ENCODE data around the gene PRKG1.
"Not testable (repeated sequence)": the region's sequence is repeated elsewhere in the genome, so short reads cannot be mapped to it uniquely, and the experiment has no call there.

PRKG1 gene

DNA sequence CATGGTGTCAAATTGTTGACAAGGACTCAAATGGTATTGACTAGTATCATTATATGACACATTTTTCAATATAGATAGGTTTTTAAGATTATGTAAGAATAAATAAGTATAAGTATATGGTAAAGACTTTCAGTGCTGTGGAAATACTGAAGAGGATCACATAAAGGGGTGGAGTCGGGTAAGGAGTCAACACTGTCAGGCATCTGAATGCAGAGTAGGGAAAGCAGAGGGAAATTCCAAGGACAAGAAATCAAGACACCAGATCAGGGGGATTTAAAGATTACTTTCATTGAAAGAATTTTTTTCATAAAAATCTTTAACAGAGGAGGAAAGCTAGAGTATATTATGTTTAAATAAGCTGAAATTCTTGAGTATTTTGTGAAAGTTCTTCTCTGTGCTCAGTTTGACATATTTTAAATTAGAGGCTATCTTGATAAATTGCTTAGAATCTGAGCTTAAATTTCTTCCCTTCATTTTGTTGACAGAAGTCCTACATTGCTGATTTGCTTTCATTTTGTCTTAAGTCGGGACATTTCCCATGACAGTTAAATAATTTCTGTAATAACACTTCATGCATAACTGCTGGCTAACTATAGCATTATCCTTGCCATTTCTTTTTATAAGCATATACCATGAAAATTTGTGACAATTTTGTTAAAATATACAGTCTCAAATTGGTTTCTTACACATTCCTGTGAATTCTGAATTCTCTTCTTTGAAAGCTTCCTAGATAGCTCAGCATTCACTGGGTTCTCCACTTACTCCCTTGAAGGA is 244.3 kb downstream of the PRKG1 start:
- Histone ChIP-seq H3K9me3 (replicated peaks; ENCODE audit: low read length) (no peaks in the 10 kb centered on the region), H3K9ac (ENCODE audit: low read depth, low read length) (no peak overlapping the region), H3K36me3 (ENCODE audit: insufficient read depth, low read length) (no peaks in the 10 kb centered on the region), H3K4me2 (ENCODE audit: low read length) (no peak overlapping the region), H3K4me1 (ENCODE audit: control insufficient read depth, insufficient read depth, low read length) (peaks cover 11% of the 10 kb centered on the region), H3K27me3 (ENCODE audit: control insufficient read depth, insufficient read depth, low read length) (no peaks in the 10 kb centered on the region), H3K4me3 (ENCODE audit: low read length) (no peak overlapping the region)

DNA sequence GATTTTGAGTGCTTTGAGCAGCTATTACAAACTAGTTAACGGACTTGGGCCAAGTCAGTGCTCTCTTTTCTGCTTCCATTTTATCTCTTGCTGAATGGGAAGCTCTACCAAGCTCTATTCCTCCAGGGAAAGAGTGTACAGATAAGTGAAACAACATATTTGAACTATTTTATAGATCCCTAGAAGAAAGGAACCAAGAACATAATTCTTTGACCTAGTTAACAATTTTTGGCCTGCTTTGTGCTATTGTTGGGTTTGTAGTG is 244.8 kb downstream of the PRKG1 start:
- Histone ChIP-seq H3K9me3 (replicated peaks; ENCODE audit: low read length) (no peaks in the 10 kb centered on the region), H3K27me3 (ENCODE audit: control insufficient read depth, insufficient read depth, low read length) (no peaks in the 10 kb centered on the region), H3K36me3 (ENCODE audit: insufficient read depth, low read length) (no peaks in the 10 kb centered on the region), H3K4me2 (ENCODE audit: low read length) (no peak overlapping the region), H3K9ac (ENCODE audit: low read depth, low read length) (no peak overlapping the region), H3K4me1 (ENCODE audit: control insufficient read depth, insufficient read depth, low read length) (peaks cover 10% of the 10 kb centered on the region), H3K4me3 (ENCODE audit: low read length) (no peak overlapping the region)

DNA sequence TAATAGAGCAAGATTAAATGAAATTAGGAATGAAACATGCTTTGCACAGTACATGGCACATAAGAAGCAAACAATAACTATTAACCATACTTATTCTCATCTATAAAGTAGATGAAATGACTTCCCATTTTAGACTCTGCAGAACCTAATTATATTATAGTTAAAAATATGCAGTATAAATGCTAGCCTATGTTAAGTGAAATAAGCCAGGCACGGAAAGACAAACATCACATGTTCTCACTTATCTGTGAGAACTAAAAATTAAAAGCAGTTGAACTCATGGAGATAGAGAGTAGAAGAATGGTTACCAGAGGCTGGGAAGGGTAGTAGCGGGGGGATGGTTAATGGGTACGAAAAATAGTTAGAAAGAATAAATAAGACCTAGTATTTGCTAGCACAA is 247.0 kb downstream of the PRKG1 start:
- Histone ChIP-seq H3K27me3 (ENCODE audit: control insufficient read depth, insufficient read depth, low read length) (no peaks in the 10 kb centered on the region), H3K36me3 (ENCODE audit: insufficient read depth, low read length) (no peaks in the 10 kb centered on the region), H3K9me3 (replicated peaks; ENCODE audit: low read length) (no peaks in the 10 kb centered on the region), H3K4me1 (ENCODE audit: control insufficient read depth, insufficient read depth, low read length) (peaks cover 2% of the 10 kb centered on the region), H3K4me2 (ENCODE audit: low read length) (no peak overlapping the region), H3K9ac (ENCODE audit: low read depth, low read length) (no peak overlapping the region), H3K4me3 (ENCODE audit: low read length) (no peak overlapping the region)

DNA sequence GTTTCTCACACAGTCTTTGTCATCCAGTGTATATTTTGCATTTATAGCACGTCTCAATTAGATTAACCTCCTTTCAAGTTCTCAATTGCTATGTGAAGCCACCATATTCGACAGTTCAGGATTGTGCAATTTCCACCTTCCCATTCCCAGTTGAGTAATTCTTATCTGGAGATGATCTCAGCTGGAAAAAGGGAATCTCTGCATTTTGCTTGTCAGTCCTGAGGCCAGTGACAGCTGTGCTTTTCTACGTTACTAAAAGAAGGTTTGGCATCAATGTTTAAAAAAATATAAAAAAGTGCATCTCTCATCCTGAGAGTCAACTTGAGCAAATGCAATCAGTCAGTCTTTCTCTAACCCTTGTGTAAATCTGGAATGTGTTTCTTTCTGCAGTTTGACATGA is 247.7 kb downstream of the PRKG1 start:
- no peaks in the 10 kb centered on the region for H3K9me3 ChIP-seq (replicated peaks; ENCODE audit: low read length)
- no peak overlapping the region for H3K9ac ChIP-seq (ENCODE audit: low read depth, low read length)
- H3K4me3 ChIP-seq (ENCODE audit: low read length) = no peak overlapping the region
- no peaks in the 10 kb centered on the region for H3K36me3 ChIP-seq (ENCODE audit: insufficient read depth, low read length)
- H3K4me2 ChIP-seq (ENCODE audit: low read length) = no peak overlapping the region
- peaks cover 2% of the 10 kb centered on the region for H3K4me1 ChIP-seq (ENCODE audit: control insufficient read depth, insufficient read depth, low read length)
- no peaks in the 10 kb centered on the region for H3K27me3 ChIP-seq (ENCODE audit: control insufficient read depth, insufficient read depth, low read length)

DNA sequence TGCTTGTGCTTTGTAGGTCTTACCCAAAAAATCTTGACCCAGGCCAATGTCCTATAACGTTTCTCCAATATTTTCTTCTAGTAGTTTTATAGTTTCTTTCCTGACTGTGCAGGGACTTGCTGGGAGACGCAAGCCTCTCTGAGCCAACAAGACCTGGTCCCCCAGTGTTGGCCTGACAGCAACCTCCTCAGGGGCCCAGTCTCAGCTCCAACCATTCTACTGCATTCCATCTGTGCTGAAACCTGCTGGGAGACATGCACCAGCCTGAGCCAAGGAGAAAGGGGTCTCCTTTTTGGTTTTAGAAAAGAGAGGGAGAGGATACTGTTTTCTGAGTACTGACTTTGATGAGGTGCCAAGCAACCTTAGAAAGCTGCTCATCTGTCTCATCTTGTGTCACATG is 251.4 kb downstream of the PRKG1 start:
- Histone ChIP-seq H3K36me3 (ENCODE audit: insufficient read depth, low read length) (no peaks in the 10 kb centered on the region), H3K4me1 (ENCODE audit: control insufficient read depth, insufficient read depth, low read length) (peaks cover 2% of the 10 kb centered on the region), H3K9ac (ENCODE audit: low read depth, low read length) (no peak overlapping the region), H3K4me2 (ENCODE audit: low read length) (no peak overlapping the region), H3K27me3 (ENCODE audit: control insufficient read depth, insufficient read depth, low read length) (no peaks in the 10 kb centered on the region), H3K9me3 (replicated peaks; ENCODE audit: low read length) (no peaks in the 10 kb centered on the region), H3K4me3 (ENCODE audit: low read length) (no peak overlapping the region)

DNA sequence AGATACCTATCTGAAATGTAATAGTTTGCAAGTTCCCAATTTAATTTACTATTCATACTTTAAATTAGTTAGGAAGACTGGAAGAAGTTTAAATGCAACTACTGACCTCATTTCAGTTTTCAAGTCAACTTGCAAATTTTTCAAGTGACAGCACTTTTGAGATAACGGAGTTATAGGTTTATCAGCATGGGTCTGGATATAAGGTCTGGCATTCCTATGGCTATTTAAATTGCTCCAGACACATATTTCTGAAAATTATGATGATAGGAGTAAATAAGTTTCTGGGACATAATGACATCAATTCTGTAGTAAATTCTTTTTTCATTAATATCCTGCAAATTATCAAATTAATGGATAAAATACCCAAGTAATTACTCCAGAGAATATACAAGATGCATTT is 251.9 kb downstream of the PRKG1 start:
- Histone ChIP-seq H3K4me2 (ENCODE audit: low read length) (no peak overlapping the region), H3K9me3 (replicated peaks; ENCODE audit: low read length) (no peaks in the 10 kb centered on the region), H3K27me3 (ENCODE audit: control insufficient read depth, insufficient read depth, low read length) (no peaks in the 10 kb centered on the region), H3K4me1 (ENCODE audit: control insufficient read depth, insufficient read depth, low read length) (peaks cover 2% of the 10 kb centered on the region), H3K36me3 (ENCODE audit: insufficient read depth, low read length) (no peaks in the 10 kb centered on the region), H3K9ac (ENCODE audit: low read depth, low read length) (no peak overlapping the region), H3K4me3 (ENCODE audit: low read length) (no peak overlapping the region)

DNA sequence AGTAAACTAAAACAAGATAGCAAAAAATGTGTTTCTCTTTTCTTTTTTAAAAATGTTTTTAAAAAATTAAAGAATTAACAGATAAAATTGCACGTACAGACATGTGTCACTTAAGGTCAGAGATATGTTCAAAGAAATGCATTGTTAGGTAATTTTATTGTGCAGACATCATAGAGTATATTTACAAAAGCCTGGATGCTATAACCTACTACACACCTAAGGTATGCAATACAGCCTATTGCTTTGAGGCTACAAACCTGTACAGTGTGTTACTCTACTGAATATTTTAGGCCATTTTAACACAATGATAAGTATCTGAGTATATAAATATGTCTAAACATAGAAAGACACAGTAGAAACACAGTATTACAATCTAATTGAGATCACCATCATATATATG is 253.1 kb downstream of the PRKG1 start:
- H3K27me3 ChIP-seq (ENCODE audit: control insufficient read depth, insufficient read depth, low read length) = no peaks in the 10 kb centered on the region
- H3K9me3 ChIP-seq (replicated peaks; ENCODE audit: low read length) = no peaks in the 10 kb centered on the region
- no peak overlapping the region for H3K4me3 ChIP-seq (ENCODE audit: low read length)
- H3K4me1 ChIP-seq (ENCODE audit: control insufficient read depth, insufficient read depth, low read length) = no peaks in the 10 kb centered on the region
- no peak overlapping the region for H3K4me2 ChIP-seq (ENCODE audit: low read length)
- no peaks in the 10 kb centered on the region for H3K36me3 ChIP-seq (ENCODE audit: insufficient read depth, low read length)
- no peak overlapping the region for H3K9ac ChIP-seq (ENCODE audit: low read depth, low read length)

DNA sequence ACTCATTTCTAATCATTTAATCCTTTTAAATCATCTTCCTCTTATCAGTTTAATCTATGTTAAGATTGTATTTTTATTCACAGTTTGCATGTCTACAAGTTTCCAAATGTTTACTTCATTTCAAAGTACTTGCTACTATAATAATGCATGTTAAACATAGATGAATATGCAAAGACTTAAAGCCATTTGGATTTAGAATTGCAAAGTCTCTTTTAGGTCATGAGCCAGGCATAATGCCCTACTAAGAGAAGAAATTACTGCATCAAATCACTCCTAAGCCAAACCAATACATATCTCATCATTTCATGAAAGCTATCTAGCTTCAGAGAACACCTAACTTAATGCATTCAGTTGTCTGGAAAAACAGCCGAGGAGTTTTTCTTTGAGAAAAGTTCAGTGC is 266.1 kb downstream of the PRKG1 start:
- H3K4me2 ChIP-seq (ENCODE audit: low read length) = no peak overlapping the region
- no peaks in the 10 kb centered on the region for H3K27me3 ChIP-seq (ENCODE audit: control insufficient read depth, insufficient read depth, low read length)
- H3K9me3 ChIP-seq (replicated peaks; ENCODE audit: low read length) = no peaks in the 10 kb centered on the region
- no peaks in the 10 kb centered on the region for H3K36me3 ChIP-seq (ENCODE audit: insufficient read depth, low read length)
- no peak overlapping the region for H3K4me3 ChIP-seq (ENCODE audit: low read length)
- peaks cover 5% of the 10 kb centered on the region for H3K4me1 ChIP-seq (ENCODE audit: control insufficient read depth, insufficient read depth, low read length)
- H3K9ac ChIP-seq (ENCODE audit: low read depth, low read length) = no peak overlapping the region

DNA sequence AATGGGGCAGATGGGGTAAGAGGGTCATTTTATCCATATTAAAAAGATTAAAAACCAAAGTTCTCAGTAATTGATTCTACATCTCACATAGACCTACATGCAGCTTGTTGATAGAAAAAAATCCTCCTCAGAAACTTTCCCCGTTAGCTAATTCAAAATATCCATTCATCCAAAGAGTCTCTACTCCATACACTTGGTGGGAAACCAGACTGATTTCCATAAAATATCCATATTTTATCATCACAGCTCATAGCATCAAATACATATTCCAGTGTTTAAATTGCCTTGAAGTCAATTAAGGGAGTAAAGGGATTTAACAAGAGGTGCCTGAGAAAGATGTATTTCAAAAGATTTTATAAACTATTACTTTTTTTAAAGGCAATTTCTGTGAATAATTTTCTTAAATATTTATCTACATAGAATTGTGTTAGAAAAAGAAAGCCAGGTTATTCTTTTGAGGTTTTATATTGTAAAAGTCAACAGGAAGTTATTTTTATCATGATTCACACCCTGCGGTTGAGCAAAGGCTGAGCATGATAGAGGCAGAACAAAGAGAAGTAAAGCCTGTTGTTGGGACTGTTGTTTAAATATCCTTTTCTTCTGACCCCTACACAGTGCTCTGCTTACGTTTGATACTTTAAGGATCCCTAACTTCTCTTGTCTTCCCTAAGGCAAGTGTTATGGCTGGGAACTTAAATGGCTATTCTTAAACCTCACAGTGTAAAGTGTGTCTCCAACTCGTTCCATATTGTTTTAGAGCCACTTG is 266.7 kb downstream of the PRKG1 start:
- Histone ChIP-seq H3K36me3 (ENCODE audit: insufficient read depth, low read length) (no peaks in the 10 kb centered on the region), H3K4me3 (ENCODE audit: low read length) (no peak overlapping the region), H3K9ac (ENCODE audit: low read depth, low read length) (no peak overlapping the region), H3K27me3 (ENCODE audit: control insufficient read depth, insufficient read depth, low read length) (no peaks in the 10 kb centered on the region), H3K4me1 (ENCODE audit: control insufficient read depth, insufficient read depth, low read length) (peaks cover 5% of the 10 kb centered on the region), H3K4me2 (ENCODE audit: low read length) (no peak overlapping the region), H3K9me3 (replicated peaks; ENCODE audit: low read length) (no peaks in the 10 kb centered on the region)

DNA sequence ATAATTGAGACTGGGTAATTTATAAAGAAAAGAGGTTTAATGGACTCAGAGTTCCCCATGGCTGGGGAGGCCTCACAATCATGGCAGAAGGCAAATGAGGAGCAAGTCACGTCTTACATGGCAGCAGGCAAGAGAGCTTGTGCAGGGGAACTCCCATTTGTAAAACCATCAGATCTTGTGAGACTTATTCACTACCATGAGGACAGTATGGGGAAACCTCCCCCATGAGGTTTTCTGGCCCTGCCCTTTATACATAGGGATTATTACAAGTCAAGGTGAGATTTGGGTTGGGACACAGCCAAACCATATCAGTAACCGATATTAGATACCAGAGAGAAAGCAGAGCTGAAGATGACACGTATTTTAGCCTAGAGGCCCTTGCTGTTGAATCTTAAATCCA is 267.5 kb downstream of the PRKG1 start:
- not testable (repeated sequence) for H3K27me3 ChIP-seq (ENCODE audit: control insufficient read depth, insufficient read depth, low read length); H3K4me2 ChIP-seq (ENCODE audit: low read length); H3K4me1 ChIP-seq (ENCODE audit: control insufficient read depth, insufficient read depth, low read length); H3K9me3 ChIP-seq (replicated peaks; ENCODE audit: low read length); H3K9ac ChIP-seq (ENCODE audit: low read depth, low read length); H3K4me3 ChIP-seq (ENCODE audit: low read length); H3K36me3 ChIP-seq (ENCODE audit: insufficient read depth, low read length)

DNA sequence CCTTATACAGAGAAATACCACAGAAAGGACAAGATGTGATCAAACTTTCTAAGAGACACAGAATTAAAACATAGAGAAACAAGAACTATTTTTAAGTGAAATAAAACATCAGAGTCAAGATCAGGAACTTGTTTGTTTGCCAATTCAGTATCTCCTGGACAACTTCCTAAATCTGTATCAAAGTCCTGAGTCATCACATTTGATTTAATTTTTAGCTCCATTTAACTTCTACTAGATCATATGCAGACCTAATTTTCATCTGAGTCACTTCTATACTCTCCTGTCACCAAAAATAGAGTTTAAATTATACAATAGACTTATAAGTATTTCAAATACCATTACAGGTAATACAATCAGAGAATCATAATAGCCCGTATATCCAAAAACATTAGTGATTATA is 268.1 kb downstream of the PRKG1 start:
- no peak overlapping the region for H3K9ac ChIP-seq (ENCODE audit: low read depth, low read length)
- H3K4me2 ChIP-seq (ENCODE audit: low read length) = no peak overlapping the region
- no peak overlapping the region for H3K4me3 ChIP-seq (ENCODE audit: low read length)
- H3K36me3 ChIP-seq (ENCODE audit: insufficient read depth, low read length) = no peaks in the 10 kb centered on the region
- no peaks in the 10 kb centered on the region for H3K9me3 ChIP-seq (replicated peaks; ENCODE audit: low read length)
- no peaks in the 10 kb centered on the region for H3K27me3 ChIP-seq (ENCODE audit: control insufficient read depth, insufficient read depth, low read length)
- H3K4me1 ChIP-seq (ENCODE audit: control insufficient read depth, insufficient read depth, low read length) = peaks cover 5% of the 10 kb centered on the region

DNA sequence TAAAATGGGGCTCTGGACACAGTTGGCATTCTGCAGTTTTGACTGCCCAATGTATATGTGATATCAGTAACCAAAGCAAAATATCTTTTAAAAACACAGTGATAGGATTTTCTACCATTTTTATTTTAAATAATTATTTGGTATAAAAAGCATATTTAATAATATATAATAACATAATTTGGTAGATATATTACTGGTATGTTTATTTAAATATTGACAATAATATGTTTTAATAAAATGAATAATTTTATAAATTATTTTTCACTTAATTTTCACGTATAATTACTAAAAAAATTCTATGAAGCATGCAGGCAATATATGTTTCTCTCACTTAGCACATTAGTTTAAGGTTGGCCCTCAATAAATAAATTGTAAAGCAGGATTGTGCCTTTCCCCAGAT is 269.1 kb downstream of the PRKG1 start:
- no peaks in the 10 kb centered on the region for H3K9me3 ChIP-seq (replicated peaks; ENCODE audit: low read length)
- H3K4me1 ChIP-seq (ENCODE audit: control insufficient read depth, insufficient read depth, low read length) = peaks cover 5% of the 10 kb centered on the region
- no peak overlapping the region for H3K4me3 ChIP-seq (ENCODE audit: low read length)
- H3K4me2 ChIP-seq (ENCODE audit: low read length) = no peak overlapping the region
- no peaks in the 10 kb centered on the region for H3K27me3 ChIP-seq (ENCODE audit: control insufficient read depth, insufficient read depth, low read length)
- no peak overlapping the region for H3K9ac ChIP-seq (ENCODE audit: low read depth, low read length)
- no peaks in the 10 kb centered on the region for H3K36me3 ChIP-seq (ENCODE audit: insufficient read depth, low read length)

All from skeletal muscle satellite cell (primary cell).